SK-N-SH treated with all-trans-retinoic acid at 6 μM for 48 hours (cell line): ENCODE results near the gene CD99.

Experiments
- ARNTL ChIP-seq: fragments of 450-650 bp; formaldehyde crosslinking; IDR thresholded peaks from 2 replicates; pipeline ENCODE4 v1.5.0; 2020; ENCODE audit warnings: low read depth, mild to moderate bottlenecking, moderate library complexity, borderline replicate concordance
- CSRNP3 ChIP-seq: fragments of 250-450 bp; sonication (Bioruptor Pico); IDR thresholded peaks from 2 replicates; pipeline ENCODE4 v1.5.1; 2021; ENCODE audit warnings: mild to moderate bottlenecking, moderate library complexity
- ISL1 ChIP-seq: fragments of 250-450 bp; sonication (Bioruptor Pico); IDR thresholded peaks from 2 replicates; pipeline ENCODE4 v2.1.2; 2022; ENCODE audit warnings: mild to moderate bottlenecking, moderate library complexity
- OSR1 ChIP-seq: fragments of 250-450 bp; sonication (Bioruptor Pico); IDR thresholded peaks from 2 replicates; pipeline ENCODE4 v1.8.0; 2022; ENCODE audit warnings: moderate library complexity, mild to moderate bottlenecking, inconsistent platforms
- TSHZ2 ChIP-seq: fragments of 250-450 bp; sonication (Bioruptor Pico); IDR thresholded peaks from 2 replicates; pipeline ENCODE4 v1.5.0; 2020; ENCODE audit warnings: mild to moderate bottlenecking, moderate library complexity
- ZFP30 ChIP-seq: fragments of 450-650 bp; formaldehyde crosslinking; IDR thresholded peaks from 2 replicates; pipeline ENCODE4 v1.5.0; 2022; ENCODE audit warnings: mild to moderate bottlenecking, moderate library complexity
- ZNF565 ChIP-seq: fragments of 450-650 bp; formaldehyde crosslinking; conservative IDR thresholded peaks from 2 replicates; pipeline ENCODE4 v1.5.0; 2020; ENCODE audit warnings: low read depth, mild to moderate bottlenecking, moderate library complexity
- ZNF8 ChIP-seq: fragments of 450-650 bp; formaldehyde crosslinking; IDR thresholded peaks from 2 replicates; pipeline ENCODE4 v1.5.0; 2020; ENCODE audit warnings: mild to moderate bottlenecking, moderate library complexity
- TF ChIP-seq, protein P1 (sequence below): fragments of 250-450 bp; sonication (Bioruptor Pico); IDR thresholded peaks from 2 replicates; pipeline ENCODE4 v1.8.0; 2020; ENCODE audit warnings: mild to moderate bottlenecking, moderate library complexity, borderline replicate concordance

- TF ChIP-seq ISL1 (CRISPR knock-in tag) = no peak
- TF ChIP-seq ARNTL (CRISPR knock-in tag) = no peak
- TF ChIP-seq CSRNP3 (CRISPR knock-in tag) = no peak
- no peak for TF ChIP-seq ZNF565 (CRISPR knock-in tag)
- TF ChIP-seq, protein P1, sequence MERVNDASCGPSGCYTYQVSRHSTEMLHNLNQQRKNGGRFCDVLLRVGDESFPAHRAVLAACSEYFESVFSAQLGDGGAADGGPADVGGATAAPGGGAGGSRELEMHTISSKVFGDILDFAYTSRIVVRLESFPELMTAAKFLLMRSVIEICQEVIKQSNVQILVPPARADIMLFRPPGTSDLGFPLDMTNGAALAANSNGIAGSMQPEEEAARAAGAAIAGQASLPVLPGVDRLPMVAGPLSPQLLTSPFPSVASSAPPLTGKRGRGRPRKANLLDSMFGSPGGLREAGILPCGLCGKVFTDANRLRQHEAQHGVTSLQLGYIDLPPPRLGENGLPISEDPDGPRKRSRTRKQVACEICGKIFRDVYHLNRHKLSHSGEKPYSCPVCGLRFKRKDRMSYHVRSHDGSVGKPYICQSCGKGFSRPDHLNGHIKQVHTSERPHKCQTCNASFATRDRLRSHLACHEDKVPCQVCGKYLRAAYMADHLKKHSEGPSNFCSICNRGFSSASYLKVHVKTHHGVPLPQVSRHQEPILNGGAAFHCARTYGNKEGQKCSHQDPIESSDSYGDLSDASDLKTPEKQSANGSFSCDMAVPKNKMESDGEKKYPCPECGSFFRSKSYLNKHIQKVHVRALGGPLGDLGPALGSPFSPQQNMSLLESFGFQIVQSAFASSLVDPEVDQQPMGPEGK = no peak
- TF ChIP-seq ZFP30 (CRISPR knock-in tag) = no peak
- TF ChIP-seq ZNF8 (CRISPR knock-in tag) = no peak
- no peak for TF ChIP-seq TSHZ2 (CRISPR knock-in tag)
- TF ChIP-seq OSR1 (CRISPR knock-in tag) = no peak
Observed at GRCh38 chrX:2694914-2695267, 3.8 kb downstream of the CD99 start.
